Fibroblast of skin of back (primary cell): ENCODE data around the gene CDH15.
"Not testable (repeated sequence)": the region's sequence is repeated elsewhere in the genome, so short reads cannot be mapped to it uniquely, and the experiment has no call there.

Experiments
- DNase-seq: peaks from one replicate; pipeline ENCODE4 v3.0.0-alpha.2; 2013

The CDH15 gene

DNA sequence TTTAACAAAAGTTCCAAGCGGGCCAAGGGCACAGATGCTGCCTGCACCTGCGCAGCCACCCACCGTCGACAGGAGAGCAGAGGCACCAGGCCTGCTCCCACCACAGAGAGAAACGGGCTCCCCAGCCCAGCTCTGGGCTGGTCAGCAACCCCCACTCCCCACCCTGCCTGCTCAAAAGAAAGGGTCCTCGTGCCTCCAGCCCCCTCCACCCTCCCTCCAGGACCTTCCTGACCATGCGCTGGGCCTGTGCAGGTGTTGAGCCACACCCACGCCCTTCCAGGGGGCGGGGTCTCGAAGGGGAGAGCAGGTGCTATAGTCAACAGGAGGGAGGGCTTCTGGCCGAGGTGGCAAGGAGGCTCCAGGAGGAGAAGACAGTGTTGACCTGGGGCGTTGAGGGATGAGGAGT, 71.2 kb downstream of the CDH15 start:
- DNase-seq = no peak

DNA sequence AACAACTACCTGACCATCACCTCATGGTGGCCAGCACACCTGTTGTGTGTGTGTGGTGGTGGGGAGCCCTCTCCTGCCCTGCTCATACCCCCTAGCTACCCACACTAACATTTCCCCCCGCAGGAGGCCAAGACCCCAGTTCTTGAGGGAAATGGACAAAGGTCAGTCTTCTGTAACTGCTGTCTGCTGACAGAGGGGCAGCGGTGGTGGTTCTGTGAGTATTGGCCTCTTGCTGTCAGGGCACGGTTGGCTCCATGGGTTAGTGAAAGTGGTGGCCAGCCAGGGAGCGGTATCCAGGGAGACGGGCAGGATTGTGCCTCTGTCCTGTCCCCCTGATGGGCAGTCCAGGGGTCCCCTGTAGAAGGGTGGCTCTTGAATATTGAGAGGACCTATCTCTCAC, 72.1 kb downstream of the CDH15 start:
- DNase-seq = no peak

DNA sequence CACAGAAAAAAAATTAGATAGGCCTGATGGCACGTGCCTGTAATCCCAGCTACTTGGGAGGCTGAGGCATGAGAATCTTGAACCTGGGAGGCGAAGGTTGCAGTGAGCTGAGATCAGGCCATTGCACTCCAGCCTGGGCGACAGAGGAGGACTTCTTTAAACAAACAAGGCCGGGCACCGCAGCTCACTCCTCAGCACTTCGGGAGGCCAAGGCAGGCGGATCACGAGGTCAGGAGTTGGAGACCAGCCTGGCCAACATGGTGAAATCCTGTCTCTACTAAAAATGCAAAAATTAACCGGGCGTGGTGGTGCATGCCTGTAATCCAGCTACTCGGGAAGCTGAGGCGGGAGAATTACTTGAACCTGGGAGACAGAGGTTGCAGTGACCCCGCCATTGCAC, 72.7 kb downstream of the CDH15 start:
- not testable (repeated sequence) for DNase-seq

DNA sequence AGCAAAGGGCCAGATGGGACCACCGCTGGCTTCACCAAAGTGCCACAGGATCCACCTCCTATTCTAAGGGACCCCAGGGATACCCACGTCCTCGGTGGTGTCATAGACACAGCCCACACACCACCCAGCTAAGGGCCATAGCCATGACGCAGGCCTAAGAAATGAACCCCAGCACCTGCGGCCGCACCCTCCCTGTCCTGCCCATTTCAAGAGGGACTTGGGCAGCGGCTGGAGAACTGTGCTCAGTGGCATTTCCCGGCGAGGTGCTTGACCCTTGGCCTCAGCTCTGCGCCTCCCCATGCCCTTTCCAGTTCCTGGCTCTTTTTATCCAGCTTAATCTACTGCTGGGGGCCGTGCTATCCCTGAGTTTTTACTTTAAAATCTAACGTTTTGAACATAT, 73.2 kb downstream of the CDH15 start:
- DNase-seq = no peak
